Measurements from ENCODE around the gene R3HDM1.
A peak's percentile ranks its signal among the peaks of the same experiment; 100 is the strongest.
"Not testable (repeated sequence)": the region's sequence is repeated elsewhere in the genome, so short reads cannot be mapped to it uniquely, and the experiment has no call there.

The R3HDM1 gene

GRCh38 chr2:135647836-135648579 is 116.7 kb downstream of the R3HDM1 start:
- no peak overlapping the region for H3K4me3 ChIP-seq (replicated peaks; ENCODE audit: low read depth, low read length)
- peaks cover 3% of the 10 kb centered on the region; the same call in 1 of the 2 replicates for H3K36me3 ChIP-seq (ENCODE audit: control insufficient read depth, insufficient read depth, low read length)
- H3K27me3 ChIP-seq (replicated peaks; ENCODE audit: control insufficient read depth, insufficient read depth, low read length) = no peaks in the 10 kb centered on the region
- no peak for DNase-seq (ENCODE audit: extremely low read depth, insufficient read length)
- TF ChIP-seq, protein P1, sequence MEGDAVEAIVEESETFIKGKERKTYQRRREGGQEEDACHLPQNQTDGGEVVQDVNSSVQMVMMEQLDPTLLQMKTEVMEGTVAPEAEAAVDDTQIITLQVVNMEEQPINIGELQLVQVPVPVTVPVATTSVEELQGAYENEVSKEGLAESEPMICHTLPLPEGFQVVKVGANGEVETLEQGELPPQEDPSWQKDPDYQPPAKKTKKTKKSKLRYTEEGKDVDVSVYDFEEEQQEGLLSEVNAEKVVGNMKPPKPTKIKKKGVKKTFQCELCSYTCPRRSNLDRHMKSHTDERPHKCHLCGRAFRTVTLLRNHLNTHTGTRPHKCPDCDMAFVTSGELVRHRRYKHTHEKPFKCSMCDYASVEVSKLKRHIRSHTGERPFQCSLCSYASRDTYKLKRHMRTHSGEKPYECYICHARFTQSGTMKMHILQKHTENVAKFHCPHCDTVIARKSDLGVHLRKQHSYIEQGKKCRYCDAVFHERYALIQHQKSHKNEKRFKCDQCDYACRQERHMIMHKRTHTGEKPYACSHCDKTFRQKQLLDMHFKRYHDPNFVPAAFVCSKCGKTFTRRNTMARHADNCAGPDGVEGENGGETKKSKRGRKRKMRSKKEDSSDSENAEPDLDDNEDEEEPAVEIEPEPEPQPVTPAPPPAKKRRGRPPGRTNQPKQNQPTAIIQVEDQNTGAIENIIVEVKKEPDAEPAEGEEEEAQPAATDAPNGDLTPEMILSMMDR (IDR thresholded peaks at IDR 0.05; ENCODE audit: insufficient read depth, low read length, poor library complexity, severe bottlenecking) = no peak

DNA sequence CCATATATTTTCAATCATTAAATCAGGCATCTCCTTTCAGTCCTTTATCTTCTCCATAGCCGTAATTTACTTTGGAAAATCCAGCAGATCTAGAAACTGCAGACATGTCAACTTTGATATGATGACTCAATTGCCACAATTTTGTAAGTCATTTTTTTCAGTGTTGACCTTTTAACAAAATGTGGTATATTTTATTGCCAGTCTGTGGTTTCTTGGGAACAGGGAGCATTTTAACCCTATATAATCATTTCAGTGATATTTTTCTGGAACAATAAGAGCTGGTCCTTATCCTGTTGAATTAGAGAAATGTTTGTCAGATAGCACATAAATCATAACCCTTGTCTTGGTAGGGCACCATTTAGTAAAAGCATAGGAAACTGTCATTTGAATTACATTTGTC is 119.4 kb downstream of the R3HDM1 start:
- no peak for DNase-seq (ENCODE audit: extremely low read depth, insufficient read length)
- Histone ChIP-seq H3K36me3 (ENCODE audit: control insufficient read depth, insufficient read depth, low read length) (no peaks in the 10 kb centered on the region; the same call in 1 of the 2 replicates), H3K4me3 (replicated peaks; ENCODE audit: low read depth, low read length) (no peak overlapping the region), H3K27me3 (replicated peaks; ENCODE audit: control insufficient read depth, insufficient read depth, low read length) (no peaks in the 10 kb centered on the region)
- TF ChIP-seq, protein P1 (IDR thresholded peaks at IDR 0.05; ENCODE audit: insufficient read depth, low read length, poor library complexity, severe bottlenecking) = no peak

- Histone ChIP-seq H3K4me3 (replicated peaks; ENCODE audit: low read depth, low read length) (no peak overlapping the region), H3K27me3 (replicated peaks; ENCODE audit: control insufficient read depth, insufficient read depth, low read length) (no peaks in the 10 kb centered on the region), H3K36me3 (ENCODE audit: control insufficient read depth, insufficient read depth, low read length) (no peaks in the 10 kb centered on the region)
- no peak for DNase-seq (ENCODE audit: extremely low read depth, insufficient read length)
- TF ChIP-seq, protein P1 (IDR thresholded peaks at IDR 0.05; ENCODE audit: insufficient read depth, low read length, poor library complexity, severe bottlenecking) = no peak
These were observed 120.4 kb downstream of the R3HDM1 start for GRCh38 chr2:135651717-135652116.

- H3K27me3 ChIP-seq (replicated peaks; ENCODE audit: control insufficient read depth, insufficient read depth, low read length); H3K4me3 ChIP-seq (replicated peaks; ENCODE audit: low read depth, low read length); DNase-seq (ENCODE audit: extremely low read depth, insufficient read length); H3K36me3 ChIP-seq (ENCODE audit: control insufficient read depth, insufficient read depth, low read length): not testable (repeated sequence)
These were observed 123.0 kb downstream of the R3HDM1 start for GRCh38 chr2:135654239-135654638.

DNA sequence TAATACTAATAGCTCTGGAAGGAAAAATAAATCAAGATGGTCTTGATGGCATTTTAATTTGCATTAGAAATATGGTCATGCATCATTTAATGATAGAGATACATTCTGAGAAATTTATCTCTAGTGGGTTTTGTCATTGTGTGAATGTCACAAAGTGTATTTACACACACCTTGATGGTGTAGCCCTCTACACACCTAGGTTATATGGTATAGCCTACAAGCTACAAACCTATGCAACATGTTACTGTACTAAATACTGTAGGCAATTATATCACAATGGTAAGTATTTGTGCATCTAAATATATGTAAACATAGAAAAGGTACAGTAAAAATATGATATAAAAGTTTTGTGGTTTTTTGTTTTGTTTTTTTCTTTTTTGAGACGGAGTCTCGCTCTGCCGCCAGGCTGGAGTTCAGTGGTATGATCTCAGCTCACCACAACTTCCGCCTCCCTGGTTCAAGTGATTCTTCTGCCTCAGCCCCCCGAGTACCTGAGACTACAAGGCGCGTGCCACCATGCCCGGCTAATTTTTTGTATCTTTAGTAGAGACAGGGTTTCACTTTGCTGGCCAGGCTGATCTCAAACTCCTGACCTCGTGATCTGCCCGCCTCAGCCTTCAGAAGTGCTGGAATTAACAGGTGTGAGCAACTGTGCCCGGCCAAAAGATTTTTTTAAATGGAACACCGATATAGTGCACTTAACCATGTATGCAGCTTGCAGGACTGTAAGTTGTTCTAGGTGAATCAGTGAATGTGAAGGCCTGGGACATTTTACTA is 126.7 kb downstream of the R3HDM1 start:
- peaks cover 2% of the 10 kb centered on the region for H3K36me3 ChIP-seq (ENCODE audit: control insufficient read depth, insufficient read depth, low read length)
- TF ChIP-seq, protein P1 (IDR thresholded peaks at IDR 0.05; ENCODE audit: insufficient read depth, low read length, poor library complexity, severe bottlenecking) = no peak
- H3K27me3 ChIP-seq (replicated peaks; ENCODE audit: control insufficient read depth, insufficient read depth, low read length) = no peaks in the 10 kb centered on the region
- peak; percentile 28 for DNase-seq (ENCODE audit: extremely low read depth, insufficient read length)
- no peak overlapping the region for H3K4me3 ChIP-seq (replicated peaks; ENCODE audit: low read depth, low read length)

GRCh38 chr2:135662088-135662487 is 130.8 kb downstream of the R3HDM1 start:
- no peak for DNase-seq (ENCODE audit: extremely low read depth, insufficient read length)
- TF ChIP-seq, protein P1 (IDR thresholded peaks at IDR 0.05; ENCODE audit: insufficient read depth, low read length, poor library complexity, severe bottlenecking) = no peak
- no peaks in the 10 kb centered on the region; the same call in 1 of the 2 replicates for H3K36me3 ChIP-seq (ENCODE audit: control insufficient read depth, insufficient read depth, low read length)

More at GRCh38 chr2:135662088-135662487, 130.8 kb downstream of the R3HDM1 start:
- Histone ChIP-seq H3K27me3 (replicated peaks; ENCODE audit: control insufficient read depth, insufficient read depth, low read length) (no peaks in the 10 kb centered on the region), H3K4me3 (replicated peaks; ENCODE audit: low read depth, low read length) (no peak overlapping the region)
